Trophoblast cell (in vitro differentiated cells and primary cell): Measurements from ENCODE around the gene AP1G2.
"Not testable (repeated sequence)": the region's sequence is repeated elsewhere in the genome, so short reads cannot be mapped to it uniquely, and the experiment has no call there.

Experiments used
- DNase-seq, 2 donors: peaks; one replicate each; pipeline ENCODE4 v3.0.0-alpha.2; 2016
- H2AFZ ChIP-seq: 2 replicates; pipeline ENCODE4 v1.6.1; 2013; ENCODE audit warnings: low read length, moderate library complexity, mild to moderate bottlenecking; ENCODE audit not compliant: insufficient read depth, poor library complexity
- H2AK5ac ChIP-seq: 2 replicates; pipeline ENCODE4 v1.6.1; 2013; ENCODE audit warnings: mild to moderate bottlenecking, low read length
- H2BK120ac ChIP-seq: 2 replicates; pipeline ENCODE4 v1.6.1; 2013; ENCODE audit warnings: low read length, mild to moderate bottlenecking, moderate library complexity; ENCODE audit not compliant: insufficient read depth, poor library complexity
- H2BK12ac ChIP-seq: 2 replicates; pipeline ENCODE4 v1.6.1; 2013; ENCODE audit warnings: mild to moderate bottlenecking, low read length, moderate library complexity
- H2BK5ac ChIP-seq: 2 replicates; pipeline ENCODE4 v1.6.1; 2013; ENCODE audit warnings: low read length, low read depth, moderate library complexity, mild to moderate bottlenecking; ENCODE audit not compliant: poor library complexity
- H3K14ac ChIP-seq: 2 replicates; pipeline ENCODE4 v1.6.1; 2013; ENCODE audit warnings: mild to moderate bottlenecking, low read length
- H3K18ac ChIP-seq: 2 replicates; pipeline ENCODE4 v1.6.1; 2013; ENCODE audit warnings: mild to moderate bottlenecking, low read length
- H3K23ac ChIP-seq: 2 replicates; pipeline ENCODE4 v1.6.1; 2013; ENCODE audit warnings: low read length
- H3K27ac ChIP-seq: 2 replicates; pipeline ENCODE4 v1.5.1; 2013; ENCODE audit warnings: low read depth, mild to moderate bottlenecking, inconsistent platforms, low read length, moderate library complexity
- H3K27me3 ChIP-seq: 2 replicates; pipeline ENCODE4 v1.6.1; 2013; ENCODE audit warnings: inconsistent platforms, mild to moderate bottlenecking, low read length, moderate library complexity; ENCODE audit not compliant: insufficient read depth
- H3K36me3 ChIP-seq, 2 experiments: 1 replicate in 1 of 2; 2 replicates in 1 of 2; pipeline ENCODE4 v1.6.1; 2013; ENCODE audit warnings: low read length in 2 of 2, mild to moderate bottlenecking in 2 of 2, moderate library complexity in 1 of 2; ENCODE audit not compliant: insufficient read depth in 2 of 2, control insufficient read depth in 1 of 2
- H3K4ac ChIP-seq: 2 replicates; pipeline ENCODE4 v1.6.1; 2013; ENCODE audit warnings: low read depth, mild to moderate bottlenecking, low read length, moderate library complexity
- H3K4me1 ChIP-seq, 2 experiments: 1 replicate in 1 of 2; 2 replicates in 1 of 2; pipeline ENCODE4 v1.6.1; 2013; ENCODE audit warnings: low read length in 2 of 2, mild to moderate bottlenecking in 2 of 2, moderate library complexity in 1 of 2; ENCODE audit not compliant: insufficient read depth in 2 of 2, control insufficient read depth in 1 of 2
- H3K4me2 ChIP-seq: 2 replicates; pipeline ENCODE4 v1.6.1; 2013; ENCODE audit warnings: inconsistent platforms, mild to moderate bottlenecking, low read length, moderate library complexity
- H3K4me3 ChIP-seq: 2 replicates; pipeline ENCODE4 v1.5.1; 2013; ENCODE audit warnings: mild to moderate bottlenecking, low read depth, low read length, inconsistent platforms
- H3K79me1 ChIP-seq: one replicate; pipeline ENCODE4 v1.6.1; 2013; ENCODE audit warnings: low read length
- H3K79me2 ChIP-seq: 2 replicates; pipeline ENCODE4 v1.6.1; 2013; ENCODE audit warnings: low read length, mild to moderate bottlenecking; ENCODE audit not compliant: control insufficient read depth, insufficient read depth, poor library complexity
- H3K9ac ChIP-seq: 2 replicates; pipeline ENCODE4 v1.6.1; 2013; ENCODE audit warnings: mild to moderate bottlenecking, low read length
- H3K9me3 ChIP-seq: 2 replicates; pipeline ENCODE4 v1.6.1; 2013; ENCODE audit warnings: low read depth, mild to moderate bottlenecking, control low read depth, inconsistent platforms, low read length; ENCODE audit not compliant: insufficient read depth
- H4K12ac ChIP-seq: 2 replicates; pipeline ENCODE4 v1.6.1; 2013; ENCODE audit warnings: low read depth, mild to moderate bottlenecking, low read length, moderate library complexity
- H4K8ac ChIP-seq: 2 replicates; pipeline ENCODE4 v1.6.1; 2013; ENCODE audit warnings: low read depth, mild to moderate bottlenecking, low read length, moderate library complexity
- H4K91ac ChIP-seq: one replicate; pipeline ENCODE4 v1.6.1; 2013; ENCODE audit warnings: low read depth, mild to moderate bottlenecking, low read length, moderate library complexity
- WGBS: extraction: QIAGEN DNeasy Blood & Tissue Kit; methylation state at CpG from one replicate; pipeline ENCODE4 v1.1.7; 2013; ENCODE audit warnings: missing lambda C conversion rate; ENCODE audit not compliant: insufficient read length, insufficient coverage; ENCODE audit errors: extremely low coverage; 5-methylcytosine and 5-hydroxymethylcytosine counted together

Gene AP1G2

DNA sequence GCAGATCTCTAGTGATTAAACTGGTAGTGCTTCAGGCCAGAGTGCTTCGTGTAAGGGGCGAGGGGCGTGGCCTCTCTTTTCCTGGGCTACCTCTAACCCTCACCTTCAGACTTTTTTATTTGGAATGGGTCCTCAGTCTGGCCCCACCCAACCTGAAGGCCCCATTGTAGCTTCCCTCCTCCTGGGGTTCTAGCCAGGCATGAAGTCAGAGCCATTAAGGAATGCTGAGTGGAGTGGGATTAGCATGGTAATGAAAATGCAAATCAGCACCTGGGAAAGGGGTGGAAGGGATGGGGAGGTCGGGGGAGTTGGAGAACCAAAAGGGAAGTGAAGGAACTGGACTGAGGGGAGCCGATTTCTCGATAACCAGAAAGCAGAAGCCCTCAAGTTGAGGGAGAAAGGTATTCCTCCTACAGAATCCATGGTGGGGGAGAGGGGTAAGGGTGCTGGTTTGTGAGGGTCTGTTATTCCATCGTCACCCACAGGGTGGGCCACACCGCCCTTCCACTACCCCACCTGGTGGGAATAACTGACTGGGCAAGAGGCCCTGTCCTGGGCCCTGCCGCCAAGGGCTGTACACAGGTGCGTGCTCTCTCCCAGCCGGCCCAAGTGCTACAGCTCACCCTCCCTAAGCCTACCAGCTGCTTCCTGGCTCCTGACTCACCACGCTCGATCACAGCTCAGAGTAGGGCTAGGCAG, 30.1 kb downstream of the AP1G2 start:
- Histone ChIP-seq H3K27ac (no peak overlapping the region), H3K79me2 (no peaks in the 10 kb centered on the region), H3K23ac (no peak overlapping the region), H4K12ac (no peak overlapping the region), H4K8ac (no peak overlapping the region), H3K4ac (no peak overlapping the region), H3K18ac (no peak overlapping the region), H2BK12ac (no peak overlapping the region), H3K9ac (no peak overlapping the region), H3K4me2 (no peak overlapping the region), H2AFZ (no peak overlapping the region), H3K36me3 (no peaks in the 10 kb centered on the region), H4K91ac (no peak overlapping the region), H3K14ac (no peak overlapping the region), H2BK120ac (no peak overlapping the region), H3K4me1 (no peaks in the 10 kb centered on the region), H3K9me3 (no peaks in the 10 kb centered on the region), H2BK5ac (no peak overlapping the region), H2AK5ac (no peak overlapping the region), H3K79me1 (no peaks in the 10 kb centered on the region), H3K4me3 (no peak overlapping the region), H3K27me3 (no peaks in the 10 kb centered on the region)
- WGBS, result no CpG with 5 or more reads among the region's 13 CpGs
- DNase-seq, result peak in 1 of 2 donors; percentile 5

DNA sequence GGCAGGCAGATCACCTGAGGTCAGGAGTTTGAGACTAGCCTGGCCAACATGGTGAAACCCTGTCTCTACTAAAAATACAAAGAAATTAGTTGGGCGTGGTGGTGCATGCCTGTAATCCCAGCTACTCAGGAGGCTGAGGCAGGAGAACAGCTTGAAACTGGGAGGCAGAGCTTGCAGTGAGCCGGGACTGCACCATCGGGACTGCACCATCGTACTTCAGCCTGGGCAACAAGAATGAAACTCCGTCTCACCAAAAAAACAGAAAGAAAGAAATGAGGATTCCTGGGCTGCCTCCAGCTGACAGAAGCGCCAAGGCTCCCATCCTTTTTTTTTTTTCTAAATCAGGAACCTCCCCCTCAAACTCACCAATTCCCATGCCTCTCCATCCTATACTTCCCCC, 30.7 kb downstream of the AP1G2 start:
- not testable (repeated sequence) for H2AK5ac ChIP-seq, H3K9me3 ChIP-seq, H3K14ac ChIP-seq, H3K36me3 ChIP-seq, H3K4me2 ChIP-seq, H2BK12ac ChIP-seq, H4K8ac ChIP-seq, H3K27ac ChIP-seq, H2BK5ac ChIP-seq, H3K4me3 ChIP-seq, H3K79me2 ChIP-seq, H3K27me3 ChIP-seq, H2BK120ac ChIP-seq, DNase-seq, H3K4me1 ChIP-seq, H3K23ac ChIP-seq, H4K91ac ChIP-seq, H3K9ac ChIP-seq, H3K18ac ChIP-seq, H3K4ac ChIP-seq, H3K79me1 ChIP-seq, H4K12ac ChIP-seq, H2AFZ ChIP-seq
- no CpG with 5 or more reads among the region's 6 CpGs for WGBS

DNA sequence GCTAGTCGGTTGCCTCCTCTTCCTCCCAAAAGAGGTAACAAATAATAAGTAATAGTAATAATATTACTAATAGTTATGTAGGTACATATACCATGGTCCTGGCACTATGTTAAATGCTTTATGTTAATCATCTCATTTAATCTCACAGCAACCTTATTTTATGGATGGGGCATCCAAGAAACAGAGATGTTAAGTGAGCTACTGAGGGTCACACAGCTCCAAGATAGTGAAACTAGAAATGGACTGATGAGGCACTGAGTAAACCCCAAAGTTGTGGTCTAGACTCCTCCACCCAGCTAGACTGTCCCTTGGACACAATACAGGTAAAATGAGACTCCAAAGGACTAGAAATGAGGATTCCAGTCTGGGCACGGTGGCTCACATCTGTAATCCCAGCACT, 31.1 kb downstream of the AP1G2 start:
- WGBS, result no CpG with 5 or more reads among the region's 2 CpGs
- H2BK12ac ChIP-seq, result no peak overlapping the region

DNA sequence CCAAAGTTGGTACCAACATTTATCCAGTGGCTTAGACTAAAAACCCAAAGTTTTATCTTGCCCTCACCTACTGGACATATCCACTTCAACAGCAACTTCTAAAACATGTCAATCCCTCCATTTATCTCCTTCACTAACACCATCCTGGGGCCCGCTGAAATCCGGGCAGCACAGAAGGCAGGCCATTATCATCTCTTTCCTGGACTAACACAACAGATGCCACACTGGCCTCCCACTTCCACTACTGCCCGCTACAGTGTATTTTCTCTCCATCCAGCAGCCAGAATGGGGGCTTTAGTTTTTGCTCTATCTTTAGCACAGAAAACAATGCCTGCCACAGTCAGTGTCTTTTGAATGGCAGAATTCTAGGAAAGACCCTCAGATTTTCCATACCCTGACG, 31.6 kb downstream of the AP1G2 start:
- H3K14ac ChIP-seq, result no peak overlapping the region
- no CpG with 5 or more reads among the region's 4 CpGs for WGBS
- no peak overlapping the region for H3K4me2 ChIP-seq
- H3K9me3 ChIP-seq, result no peaks in the 10 kb centered on the region
- H3K23ac ChIP-seq, result no peak overlapping the region
- H4K12ac ChIP-seq, result no peak overlapping the region
- no peaks in the 10 kb centered on the region for H3K36me3 ChIP-seq
- no peak overlapping the region for H3K18ac ChIP-seq
- H3K9ac ChIP-seq, result no peak overlapping the region
- no peak overlapping the region for H2AK5ac ChIP-seq
- no peaks in the 10 kb centered on the region for H3K4me1 ChIP-seq
- no peak overlapping the region for H3K4me3 ChIP-seq
- H4K91ac ChIP-seq, result no peak overlapping the region
- no peak overlapping the region for H2AFZ ChIP-seq
- no peak overlapping the region for H4K8ac ChIP-seq
- H3K79me1 ChIP-seq, result no peaks in the 10 kb centered on the region
- no peak overlapping the region for H2BK5ac ChIP-seq
- no peaks in the 10 kb centered on the region for H3K27me3 ChIP-seq
- H2BK12ac ChIP-seq, result no peak overlapping the region
- H3K4ac ChIP-seq, result no peak overlapping the region
- DNase-seq, result no peak
- H3K27ac ChIP-seq, result no peak overlapping the region
- H2BK120ac ChIP-seq, result no peak overlapping the region
- no peaks in the 10 kb centered on the region for H3K79me2 ChIP-seq

More for the DNA sequence above, 31.1 kb downstream of the AP1G2 start:
- H2AFZ ChIP-seq, result no peak overlapping the region
- H3K27ac ChIP-seq, result no peak overlapping the region
- H3K9me3 ChIP-seq, result no peaks in the 10 kb centered on the region
- no peak overlapping the region for H4K91ac ChIP-seq
- no peak for DNase-seq
- H3K18ac ChIP-seq, result no peak overlapping the region
- no peak overlapping the region for H3K14ac ChIP-seq
- no peak overlapping the region for H2BK120ac ChIP-seq
- no peak overlapping the region for H3K9ac ChIP-seq
- H3K27me3 ChIP-seq, result no peaks in the 10 kb centered on the region
- H3K79me2 ChIP-seq, result no peaks in the 10 kb centered on the region
- no peak overlapping the region for H2BK5ac ChIP-seq
- no peak overlapping the region for H2AK5ac ChIP-seq
- H3K4ac ChIP-seq, result no peak overlapping the region
- no peak overlapping the region for H3K4me2 ChIP-seq
- no peak overlapping the region for H3K4me3 ChIP-seq
- H3K4me1 ChIP-seq, result no peaks in the 10 kb centered on the region
- H4K8ac ChIP-seq, result no peak overlapping the region
- no peak overlapping the region for H4K12ac ChIP-seq
- H3K36me3 ChIP-seq, result no peaks in the 10 kb centered on the region
- H3K79me1 ChIP-seq, result no peaks in the 10 kb centered on the region
- H3K23ac ChIP-seq, result no peak overlapping the region
